Jurkat, Clone E6-1 (cell line): ENCODE results near the gene PAPOLA.
"Not testable (repeated sequence)": the region's sequence is repeated elsewhere in the genome, so short reads cannot be mapped to it uniquely, and the experiment has no call there.

Source experiments
- DNase-seq: peaks from one replicate; pipeline ENCODE4 v3.0.0-alpha.2; 2011; ENCODE audit warnings: low read depth, low spot score
- H3K4me3 ChIP-seq: 2 replicates; pipeline ENCODE4 v1.5.1; 2011; ENCODE audit warnings: mild to moderate bottlenecking, low read length, control low read depth, moderate library complexity

The PAPOLA gene

DNA sequence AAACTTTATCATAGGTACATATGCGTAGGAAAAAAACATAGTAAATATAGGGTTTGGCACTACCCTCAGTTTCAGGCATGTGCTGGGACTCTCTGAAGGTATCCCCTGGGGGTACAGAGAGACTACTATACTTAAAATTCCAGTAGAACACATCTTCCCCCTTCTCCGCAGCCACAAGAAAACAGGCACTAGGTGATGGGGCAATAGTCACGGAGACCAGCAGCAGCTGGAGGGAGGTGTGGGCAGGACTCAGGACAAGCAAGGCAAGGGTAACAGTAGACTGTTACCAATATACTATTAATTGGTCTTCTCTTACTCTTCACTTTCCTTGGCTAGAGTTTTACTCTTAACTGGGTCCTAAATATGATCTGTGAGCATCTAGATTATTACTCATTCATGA is 4.6 kb upstream of the PAPOLA start:
- DNase-seq = no peak
- no peak overlapping the region for H3K4me3 ChIP-seq

DNA sequence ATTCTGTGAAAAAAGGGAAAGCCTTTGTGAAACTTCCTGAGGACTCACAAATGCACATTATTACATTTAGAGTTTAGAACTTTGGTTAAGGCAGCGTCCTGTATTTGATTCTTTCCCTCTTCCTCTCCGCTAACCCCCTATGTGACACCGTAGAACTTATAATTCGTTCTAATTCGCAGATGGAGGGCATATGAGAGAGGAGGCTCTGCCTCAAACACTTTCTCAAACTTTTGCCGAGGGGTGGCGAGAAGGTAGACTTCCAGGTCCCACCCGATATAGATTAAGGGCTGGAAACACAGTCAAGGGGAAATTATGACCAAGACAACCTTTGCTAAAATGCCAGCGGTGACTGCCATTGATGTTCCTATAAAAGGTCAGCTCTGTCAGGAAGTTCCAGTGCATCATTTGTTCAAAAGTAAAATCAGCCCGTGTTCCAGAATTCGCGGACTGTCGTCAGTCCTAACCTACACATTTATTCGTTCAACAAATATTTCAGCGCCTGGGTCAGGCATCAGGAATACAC is 904 bp upstream of the PAPOLA start:
- H3K4me3 ChIP-seq = peak overlapping the region; percentile 67
- DNase-seq = no peak

GRCh38 chr14:96502621-96503305 is 581 bp downstream of the PAPOLA start:
- no peak for DNase-seq
- peak overlapping the region; percentile 67 for H3K4me3 ChIP-seq

GRCh38 chr14:96503306-96503679 is 1.1 kb downstream of the PAPOLA start:
- H3K4me3 ChIP-seq = peak overlapping the region; percentile 67
- no peak for DNase-seq

GRCh38 chr14:96504353-96504752 is 2.2 kb downstream of the PAPOLA start:
- H3K4me3 ChIP-seq, DNase-seq: not testable (repeated sequence)

GRCh38 chr14:96507723-96508122 is 5.5 kb downstream of the PAPOLA start:
- DNase-seq = no peak

DNA sequence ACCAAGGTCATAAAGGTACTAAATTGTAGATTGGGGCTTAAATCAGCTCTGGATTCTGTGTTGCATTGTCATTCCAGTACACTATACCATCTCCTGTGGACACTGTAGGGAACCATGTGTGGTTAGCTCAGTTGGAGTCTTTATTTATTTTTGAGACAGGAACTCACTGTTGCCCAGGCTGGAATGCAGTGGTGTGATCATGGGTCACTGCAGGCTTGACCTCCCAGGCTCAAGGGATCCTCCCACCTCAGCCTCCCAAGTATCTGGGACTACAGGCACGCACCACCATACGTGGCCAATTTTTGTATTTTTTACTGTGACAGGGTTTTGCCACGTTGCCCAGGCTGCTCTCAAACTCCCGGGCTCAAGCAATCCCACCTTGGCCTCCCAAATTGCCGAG is 6.7 kb downstream of the PAPOLA start:
- no peak for DNase-seq
- H3K4me3 ChIP-seq = no peak overlapping the region

More at GRCh38 chr14:96507723-96508122, 5.5 kb downstream of the PAPOLA start:
- no peak overlapping the region for H3K4me3 ChIP-seq

DNA sequence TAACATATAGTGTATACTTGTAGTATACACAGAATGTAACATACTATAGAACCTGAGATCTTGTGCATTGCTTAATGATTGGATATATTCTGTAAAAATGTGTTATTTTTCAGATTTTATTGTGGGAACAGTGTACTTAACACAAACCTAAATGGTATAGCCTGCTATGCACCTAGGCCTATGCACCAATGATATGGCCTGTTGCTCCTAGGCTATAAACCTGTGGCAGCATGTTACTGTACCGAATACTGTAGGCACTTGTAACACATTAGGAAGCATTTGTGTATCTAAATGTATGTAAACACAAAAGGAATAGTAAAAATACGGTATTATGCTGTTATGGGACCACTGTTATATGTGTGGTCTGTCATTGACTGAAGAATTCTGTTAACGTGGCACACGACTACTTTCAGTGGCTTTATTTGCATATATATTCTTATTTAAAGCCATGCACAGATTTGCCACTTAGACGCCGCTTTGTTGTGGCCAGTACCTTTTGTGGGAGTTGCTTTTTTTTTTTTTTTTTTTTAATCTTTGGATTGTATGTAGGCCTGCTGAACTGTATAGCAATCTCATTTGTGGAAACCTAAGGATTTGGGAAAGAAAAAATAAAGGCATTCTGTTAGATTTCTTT is 7.4 kb downstream of the PAPOLA start:
- DNase-seq = no peak
- H3K4me3 ChIP-seq = no peak overlapping the region

DNA sequence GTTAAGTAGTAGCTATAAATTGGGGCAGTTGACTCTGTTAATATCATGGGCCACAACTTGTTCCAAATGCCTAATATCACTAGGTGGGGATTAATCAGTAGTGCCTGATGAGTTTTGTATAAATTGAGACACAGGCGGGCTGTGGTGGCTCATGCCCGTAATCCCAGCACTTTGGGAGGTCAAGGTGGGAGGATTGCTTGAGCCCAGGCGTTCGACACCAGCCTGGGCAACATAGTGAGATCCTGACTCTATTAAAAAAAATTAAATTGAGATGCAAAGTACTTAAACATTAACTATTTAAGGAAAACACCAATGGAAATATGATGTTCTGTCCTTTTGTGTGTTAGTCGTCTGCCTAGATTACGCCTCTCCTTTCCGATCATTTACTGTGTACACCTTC is 9.0 kb downstream of the PAPOLA start:
- DNase-seq = no peak
- H3K4me3 ChIP-seq = no peak overlapping the region

- no peak overlapping the region for H3K4me3 ChIP-seq
- DNase-seq = no peak
Measured at GRCh38 chr14:96511667-96512066, 9.5 kb downstream of the PAPOLA start.

DNA sequence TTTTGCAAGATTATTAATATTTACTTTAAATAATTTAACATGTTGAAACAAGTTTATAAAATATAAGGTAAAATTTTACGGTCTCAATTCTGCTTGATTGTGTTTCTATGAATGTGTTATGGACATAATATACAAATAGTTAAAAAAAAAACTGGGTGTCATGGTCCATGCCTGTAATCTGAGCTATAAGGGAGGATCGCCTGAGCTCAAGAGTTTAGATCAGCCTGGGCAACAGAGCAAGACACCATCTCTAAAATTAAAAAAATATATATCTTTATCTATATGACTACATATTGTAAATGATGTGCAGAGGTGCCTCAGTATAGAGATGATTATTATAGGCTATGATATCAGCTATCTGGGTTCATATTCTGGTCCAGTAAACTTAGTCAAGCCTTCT is 9.9 kb downstream of the PAPOLA start:
- H3K4me3 ChIP-seq = no peak overlapping the region

GRCh38 chr14:96512602-96513397 is 10.6 kb downstream of the PAPOLA start:
- H3K4me3 ChIP-seq = no peak overlapping the region

More for the DNA sequence above, 9.9 kb downstream of the PAPOLA start:
- no peak for DNase-seq

DNA sequence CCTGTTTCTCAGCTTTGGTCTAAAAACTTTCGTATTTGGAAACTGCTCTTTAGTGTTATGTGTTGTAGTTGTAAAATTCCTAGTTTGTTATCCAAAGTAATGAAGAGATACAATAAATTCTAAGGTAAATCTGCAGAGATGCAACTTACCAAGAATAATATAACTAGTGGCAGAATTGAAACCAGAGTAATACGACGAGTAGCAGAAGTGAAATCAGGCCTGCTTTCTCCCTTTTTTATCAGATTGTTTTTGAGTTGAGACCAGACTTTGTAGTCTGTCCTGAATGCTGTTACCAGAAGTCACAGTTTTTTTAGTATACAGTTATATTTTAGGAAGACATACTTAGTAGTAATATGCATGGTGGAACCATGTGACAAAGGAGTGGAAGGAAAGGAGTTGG is 12.5 kb downstream of the PAPOLA start:
- DNase-seq = no peak
- H3K4me3 ChIP-seq = no peak overlapping the region

More at GRCh38 chr14:96512602-96513397, 10.6 kb downstream of the PAPOLA start:
- DNase-seq = no peak

GRCh38 chr14:96515731-96516130 is 13.5 kb downstream of the PAPOLA start:
- no peak overlapping the region for H3K4me3 ChIP-seq
- no peak for DNase-seq

- no peak overlapping the region for H3K4me3 ChIP-seq
Measured at GRCh38 chr14:96516351-96516750, 14.2 kb downstream of the PAPOLA start.

GRCh38 chr14:96519970-96520369 is 17.8 kb downstream of the PAPOLA start:
- H3K4me3 ChIP-seq = no peak overlapping the region
- no peak for DNase-seq

More at GRCh38 chr14:96516351-96516750, 14.2 kb downstream of the PAPOLA start:
- no peak for DNase-seq

- no peak overlapping the region for H3K4me3 ChIP-seq
- DNase-seq = no peak
Measured at GRCh38 chr14:96525452-96525851, 23.3 kb downstream of the PAPOLA start.

DNA sequence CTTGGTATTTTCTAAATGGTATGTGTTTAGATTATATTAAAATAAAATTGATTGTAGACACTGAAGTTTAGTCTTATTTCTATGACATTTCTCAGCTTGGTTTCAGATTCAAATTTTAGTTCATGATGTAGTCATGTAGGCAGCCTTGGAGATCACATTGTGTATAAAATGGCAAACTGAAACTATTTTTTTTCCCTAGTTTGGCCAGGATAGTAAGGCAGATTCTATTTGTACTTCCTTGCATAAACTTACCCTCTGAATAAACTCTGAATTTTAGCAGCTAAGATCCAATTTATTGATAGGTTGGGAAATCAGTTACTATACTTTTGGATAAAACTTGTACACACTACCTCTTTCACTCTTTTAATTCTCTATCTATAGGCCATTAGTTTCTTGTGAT is 30.4 kb downstream of the PAPOLA start:
- DNase-seq = no peak
- H3K4me3 ChIP-seq = no peak overlapping the region

- DNase-seq = no peak
- no peak overlapping the region for H3K4me3 ChIP-seq
Measured at GRCh38 chr14:96536807-96537206, 34.6 kb downstream of the PAPOLA start.
